Left kidney (tissue), 2 donors: ENCODE results near the gene MX1. TPM values are rescaled to one million over a fixed set of nuclear protein-coding genes. Genes with fewer than 3 reads are reported as not detected.

Source experiments
- DNase-seq: peaks from one replicate; pipeline ENCODE4 v3.0.0-alpha.2; 2013
- polyA plus RNA-seq: library from polyadenylated mRNA; unstranded; fragments of 120-200 nt; gene quantifications from one replicate; pipeline ENCODE4 v1.2.1, GENCODE V29; 2013; ENCODE audit not compliant: insufficient read length

MX1 gene
- polyA plus RNA-seq, 1 donor, result 8.4 TPM

GRCh38 chr21:41491412-41491811 is 65.4 kb downstream of the MX1 start:
- DNase-seq, result no peak

- DNase-seq, result no peak
Observed at GRCh38 chr21:41494242-41494641, 68.2 kb downstream of the MX1 start.

GRCh38 chr21:41497008-41497407 is 71.0 kb downstream of the MX1 start:
- no peak for DNase-seq

- no peak for DNase-seq
Observed at GRCh38 chr21:41497788-41498187, 71.7 kb downstream of the MX1 start.

GRCh38 chr21:41499920-41500319 is 73.9 kb downstream of the MX1 start:
- no peak for DNase-seq

- no peak for DNase-seq
Observed at GRCh38 chr21:41500363-41500762, 74.3 kb downstream of the MX1 start.

- no peak for DNase-seq
Observed at GRCh38 chr21:41500931-41501381, 74.9 kb downstream of the MX1 start.

- no peak for DNase-seq
Observed at GRCh38 chr21:41501919-41502318, 75.9 kb downstream of the MX1 start.

- DNase-seq, result no peak
Observed at GRCh38 chr21:41503331-41503730, 77.3 kb downstream of the MX1 start.

- no peak for DNase-seq
Observed at GRCh38 chr21:41504030-41504429, 78.0 kb downstream of the MX1 start.

GRCh38 chr21:41506005-41506594 is 80.1 kb downstream of the MX1 start:
- no peak for DNase-seq

GRCh38 chr21:41506611-41507520 is 80.8 kb downstream of the MX1 start:
- DNase-seq, result no peak

GRCh38 chr21:41507521-41508414 is 81.7 kb downstream of the MX1 start, which contains the start of gene TMPRSS2:
TSS of gene TMPRSS2 (minus strand) at chr21:41508158. CDS start at chr21:41498133, 10,025 bp downstream.
- no peak for DNase-seq

- DNase-seq, result no peak
Observed at GRCh38 chr21:41508415-41509144, 82.5 kb downstream of the MX1 start.

Other genes starting within 250 kb of the MX1 start
- 18.3 TPM for gene FAM3B, start 109.4 kb upstream of the MX1 start, polyA plus RNA-seq
- 1.9 TPM for gene MX2, start 64.2 kb upstream of the MX1 start, polyA plus RNA-seq
- 36.0 TPM for gene TMPRSS2, start 81.9 kb downstream of the MX1 start, polyA plus RNA-seq